ENCODE measurements around the gene KCNH1. TPM values are rescaled to one million over a fixed set of nuclear protein-coding genes. Genes with fewer than 3 reads are reported as not detected.

The KCNH1 gene
- total and polyA plus RNA-seq, 4 donors: not detected

GRCh38 chr1:210771131-210771530, 362.8 kb downstream of the KCNH1 start:
- Histone ChIP-seq H3K9me3 (ENCODE audit: control insufficient read depth in 4 of 4, low read length in 3 of 4) (no peaks in the 10 kb centered on the region), H3K27ac (ENCODE audit: low read depth in 1 of 2, low read length in 2 of 2) (no peak overlapping the region), H3K27me3 (ENCODE audit: control insufficient read depth in 4 of 4, insufficient read depth in 4 of 4, low read length in 3 of 4) (no peaks in the 10 kb centered on the region), H3K36me3 (ENCODE audit: control insufficient read depth in 4 of 4, insufficient read depth in 3 of 4, low read depth in 1 of 4, low read length in 3 of 4) (no peaks in the 10 kb centered on the region), H3K4me3 (ENCODE audit: low read depth in 1 of 3, low read length in 3 of 3) (no peak overlapping the region), H3K9ac (ENCODE audit: low read depth in 1 of 2, low read length in 2 of 2) (no peak overlapping the region), H3K4me1 (ENCODE audit: control insufficient read depth in 4 of 4, insufficient read depth in 4 of 4, low read length in 3 of 4) (no peaks in the 10 kb centered on the region)
- no peak for DNase-seq (ENCODE audit: low spot score)
- 85% methylated on average over 5 of the region's 5 CpGs for WGBS
- TF ChIP-seq ZBTB33 (IDR thresholded peaks at IDR 0.05) (no peak), CTCF (IDR thresholded peaks at IDR 0.05; ENCODE audit: low read depth, low read length, missing input control) (no peak), RXRA (IDR thresholded peaks at IDR 0.05) (no peak), MAX (IDR thresholded peaks at IDR 0.05) (no peak), HNF4A (conservative IDR thresholded peaks at IDR 0.05) (no peak), NR2F2 (IDR thresholded peaks at IDR 0.05) (no peak)

- Histone ChIP-seq H3K4me1 (ENCODE audit: control insufficient read depth in 4 of 4, insufficient read depth in 4 of 4, low read length in 3 of 4) (no peaks in the 10 kb centered on the region), H3K9ac (ENCODE audit: low read depth in 1 of 2, low read length in 2 of 2) (no peak overlapping the region), H3K4me3 (ENCODE audit: low read depth in 1 of 3, low read length in 3 of 3) (no peak overlapping the region), H3K27ac (ENCODE audit: low read depth in 1 of 2, low read length in 2 of 2) (no peak overlapping the region), H3K27me3 (ENCODE audit: control insufficient read depth in 4 of 4, insufficient read depth in 4 of 4, low read length in 3 of 4) (no peaks in the 10 kb centered on the region), H3K9me3 (ENCODE audit: control insufficient read depth in 4 of 4, low read length in 3 of 4) (no peaks in the 10 kb centered on the region), H3K36me3 (ENCODE audit: control insufficient read depth in 4 of 4, insufficient read depth in 3 of 4, low read depth in 1 of 4, low read length in 3 of 4) (no peaks in the 10 kb centered on the region)
- no peak for DNase-seq (ENCODE audit: low spot score)
- WGBS: 90% methylated on average over 9 of the region's 9 CpGs
- TF ChIP-seq MAX (IDR thresholded peaks at IDR 0.05) (no peak), HNF4A (conservative IDR thresholded peaks at IDR 0.05) (no peak), RAD21 (IDR thresholded peaks at IDR 0.05) (no peak), YY1 (IDR thresholded peaks at IDR 0.05) (no peak), REST (IDR thresholded peaks at IDR 0.05) (no peak), FOXA1 (IDR thresholded peaks at IDR 0.05) (no peak)
Observed at GRCh38 chr1:210770396-210770984, 363.5 kb downstream of the KCNH1 start.
